Epidermal melanocyte (primary cell): ENCODE results near the gene NBAS.
"Not testable (repeated sequence)": the region's sequence is repeated elsewhere in the genome, so short reads cannot be mapped to it uniquely, and the experiment has no call there.

Experiments
- DNase-seq: peaks from one replicate; pipeline ENCODE4 v3.0.0; 2011; ENCODE audit warnings: low spot score; ENCODE audit not compliant: insufficient read length

The NBAS gene

DNA sequence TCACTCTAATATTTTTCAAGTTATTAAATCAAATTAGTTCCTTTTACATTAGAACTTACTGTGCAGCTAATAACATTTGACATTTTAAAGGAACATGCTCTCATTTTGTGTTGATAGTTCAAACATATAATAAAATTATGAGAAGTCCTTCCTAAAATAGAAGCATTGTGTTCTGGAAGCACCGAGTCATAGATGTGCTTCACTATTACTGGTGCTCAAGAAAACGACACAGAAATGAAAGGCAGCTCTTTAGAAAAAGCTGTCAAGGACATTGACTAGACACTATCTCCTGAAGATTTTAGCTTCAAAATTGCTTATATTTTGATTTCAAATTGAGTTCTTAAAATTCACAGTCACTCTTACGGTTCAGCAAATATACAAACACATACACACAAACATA, 338.3 kb downstream of the NBAS start:
- DNase-seq = no peak

DNA sequence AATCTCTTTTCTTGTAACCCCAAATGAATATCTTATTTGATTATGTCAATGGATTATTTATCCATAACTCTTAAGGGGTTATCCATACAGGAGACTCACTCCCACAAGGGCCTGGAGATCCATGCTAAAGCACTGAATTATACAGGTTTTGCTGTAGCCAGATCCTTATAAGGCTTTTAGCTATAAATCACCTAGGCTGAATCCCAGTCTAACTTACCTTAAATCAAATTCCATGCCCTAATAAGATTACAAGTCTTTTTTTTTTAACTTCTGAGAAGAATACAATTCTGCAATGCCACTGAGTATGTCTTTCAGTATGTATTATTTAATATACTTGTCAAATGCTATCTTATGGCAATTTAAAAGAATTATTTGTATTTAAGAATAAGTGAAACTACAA, 340.5 kb downstream of the NBAS start:
- no peak for DNase-seq

DNA sequence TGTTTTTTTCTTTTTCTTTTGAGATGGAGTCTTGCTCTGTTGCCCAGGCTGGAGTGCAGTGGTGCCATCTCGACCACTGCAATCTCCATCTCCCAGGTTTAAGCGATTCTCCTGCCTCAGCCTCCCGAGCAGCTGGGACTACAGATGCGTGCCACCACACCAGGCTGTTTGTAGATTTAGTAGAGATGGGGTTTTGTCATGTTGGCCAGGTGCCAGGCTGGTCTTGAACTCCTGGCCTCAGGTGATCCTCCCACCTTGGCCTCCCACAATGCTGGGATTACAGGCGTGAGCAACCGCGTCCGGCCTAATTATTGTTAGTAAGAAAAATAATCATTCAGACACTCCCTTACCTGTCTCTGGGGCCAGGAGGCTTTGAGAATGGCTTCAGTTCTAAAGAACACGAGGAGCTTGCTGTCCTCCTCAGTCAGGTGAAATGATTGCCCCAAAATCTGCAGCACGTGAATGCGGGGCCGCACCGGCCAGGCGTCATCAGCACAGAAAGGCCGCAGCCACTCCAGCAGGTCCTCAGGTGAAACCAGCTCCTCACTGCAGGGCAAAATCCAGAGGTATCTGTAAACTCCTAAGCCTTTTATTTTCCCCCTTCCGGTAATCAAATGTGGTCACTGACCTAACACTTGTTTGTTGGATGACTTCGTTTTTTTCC, 342.6 kb downstream of the NBAS start:
- DNase-seq = no peak

DNA sequence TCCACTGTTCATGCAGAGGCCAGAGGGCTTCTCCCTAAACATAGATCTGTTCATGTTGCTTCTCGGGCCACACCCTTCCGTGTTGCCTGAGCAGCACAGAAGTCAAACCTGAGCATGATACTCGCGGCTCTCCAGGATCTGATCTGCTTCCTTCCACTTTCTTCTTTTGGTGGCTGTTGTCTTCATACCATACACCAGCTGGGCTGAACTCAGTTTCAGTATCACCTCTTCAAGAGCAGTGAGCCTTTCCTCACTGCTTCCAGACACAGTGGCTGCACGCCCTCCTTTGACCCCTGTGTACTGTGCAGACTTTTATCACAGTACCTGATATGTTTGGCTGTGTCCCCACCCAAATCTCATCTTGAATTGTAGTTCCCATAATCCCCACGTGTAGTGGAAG, 348.9 kb downstream of the NBAS start:
- no peak for DNase-seq

DNA sequence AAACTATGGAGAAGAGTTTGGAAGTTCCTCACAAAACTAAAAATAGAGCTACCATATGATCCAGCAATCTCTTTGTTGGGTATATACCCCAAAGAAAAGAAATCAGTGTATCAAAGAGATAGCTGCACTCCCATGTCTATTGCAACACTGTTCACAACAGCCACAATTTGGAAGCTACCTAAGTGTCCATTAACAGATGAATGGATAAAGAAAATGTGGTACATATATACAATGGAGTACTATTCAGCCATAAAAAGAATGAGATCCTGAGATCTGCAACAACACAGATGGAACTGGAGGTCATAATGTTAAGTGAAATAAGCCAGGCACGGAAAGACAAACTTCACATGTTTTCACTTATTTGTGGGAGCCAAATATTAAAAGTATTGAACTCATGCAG, 350.6 kb downstream of the NBAS start:
- not testable (repeated sequence) for DNase-seq

DNA sequence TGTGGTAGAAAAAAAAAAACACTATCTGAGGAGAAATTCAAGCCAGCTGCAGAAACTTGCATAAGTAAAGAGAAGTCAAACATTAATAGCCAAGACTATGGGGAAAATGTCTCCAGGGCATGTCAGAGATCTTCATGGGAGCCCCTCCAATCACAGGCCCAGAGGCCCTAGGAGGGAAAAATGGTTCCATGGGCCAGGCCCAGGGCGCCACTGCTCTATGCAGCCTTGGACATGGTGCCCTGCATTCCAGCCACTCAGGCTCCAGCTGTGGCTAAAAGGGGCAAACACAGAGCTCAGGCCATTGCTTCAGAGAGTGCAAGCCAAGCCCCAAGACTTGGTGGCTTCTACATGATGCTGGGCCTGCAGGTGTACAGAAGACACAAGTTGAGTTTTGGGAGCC, 354.7 kb downstream of the NBAS start:
- DNase-seq = no peak

DNA sequence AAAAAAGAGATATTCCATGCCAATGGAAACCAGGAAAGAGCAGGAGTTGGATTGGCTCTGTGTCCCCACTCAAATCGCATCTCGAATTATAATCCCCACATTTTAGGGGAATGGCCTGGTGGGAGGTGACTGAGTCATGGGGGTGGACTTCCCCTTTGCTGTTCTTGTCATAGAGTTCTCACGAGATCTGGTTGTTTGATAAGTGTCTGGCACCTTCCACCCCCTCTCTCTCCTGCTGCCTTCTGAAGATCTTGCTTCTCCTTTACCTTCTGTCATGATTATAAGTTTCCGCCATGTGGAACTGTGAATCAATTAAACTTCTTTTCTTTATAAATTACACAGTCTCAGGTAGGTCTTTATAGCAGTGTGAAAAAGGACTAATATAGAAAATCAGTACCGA, 355.6 kb downstream of the NBAS start:
- no peak for DNase-seq

DNA sequence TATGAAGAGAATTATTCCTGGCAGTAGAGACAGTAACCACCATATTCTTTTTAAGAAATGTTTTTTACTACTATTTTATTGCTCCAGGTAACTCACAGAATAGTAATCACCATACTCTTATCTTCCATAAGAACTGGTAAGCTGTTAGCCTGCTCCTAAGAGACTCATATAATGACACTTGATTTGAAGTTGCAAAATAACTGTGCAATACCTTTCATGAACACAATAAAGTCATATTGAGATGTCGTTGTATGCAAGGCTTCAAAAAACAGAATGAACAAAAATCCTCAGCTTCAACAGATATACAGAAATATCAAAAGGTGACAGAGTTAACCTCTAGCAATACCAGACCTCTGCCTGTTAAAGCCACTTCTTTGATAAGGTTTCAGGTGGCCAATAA, 360.1 kb downstream of the NBAS start:
- DNase-seq = no peak

DNA sequence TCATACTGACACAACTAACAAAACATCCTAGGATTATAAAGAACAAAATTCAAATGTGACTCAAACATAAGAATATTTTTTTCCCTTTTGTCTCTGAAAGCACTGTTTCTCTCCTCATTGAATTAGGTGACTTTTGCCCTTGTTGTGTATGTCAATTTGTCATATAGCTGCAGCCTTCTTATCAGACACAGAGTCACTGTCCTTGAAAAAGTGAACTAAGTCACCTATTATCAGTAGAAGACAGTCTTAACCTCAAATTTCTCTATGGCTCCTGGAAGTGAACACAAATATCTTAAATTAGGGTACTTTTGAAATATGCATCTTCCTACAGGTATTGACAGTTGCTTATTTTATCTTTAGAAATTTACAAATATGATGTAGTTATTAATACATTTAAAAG, 360.6 kb downstream of the NBAS start:
- no peak for DNase-seq

DNA sequence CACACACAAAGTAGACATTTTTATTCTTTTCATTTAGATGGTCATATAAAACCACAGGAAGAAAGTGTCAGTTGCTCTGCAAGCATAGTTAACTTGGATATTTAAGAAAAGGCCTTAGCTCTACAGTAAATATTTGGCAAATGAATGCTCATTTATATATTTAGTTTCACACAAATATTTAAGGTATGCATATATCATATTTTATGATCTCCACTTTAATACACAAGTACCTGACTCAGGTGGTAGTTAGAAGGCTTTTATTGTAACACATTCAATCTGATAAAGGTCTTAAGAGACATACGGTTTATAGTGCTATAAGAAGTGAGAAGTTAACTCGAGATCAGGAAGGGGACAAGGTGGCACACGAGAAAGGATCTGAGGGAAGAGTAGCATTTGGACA, 363.1 kb downstream of the NBAS start:
- no peak for DNase-seq

DNA sequence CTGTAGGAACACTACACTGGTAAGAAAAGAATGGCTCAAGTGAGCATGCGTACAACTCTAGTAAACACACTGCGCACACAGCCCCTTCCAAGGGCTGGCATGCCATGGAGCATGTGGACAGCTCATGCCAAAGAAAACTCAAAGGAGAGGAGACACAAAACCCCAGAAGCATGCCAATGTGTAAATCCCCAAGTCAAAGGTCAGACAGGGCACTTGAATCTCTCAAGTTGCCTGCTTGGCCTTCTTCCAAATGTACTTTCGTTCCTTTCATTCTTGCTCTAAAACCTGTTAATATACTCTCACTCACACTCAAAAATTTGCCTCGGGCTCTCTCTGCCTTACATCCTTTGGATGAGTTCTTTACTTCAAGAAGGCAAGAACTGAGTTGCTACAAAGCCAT, 365.3 kb downstream of the NBAS start:
- no peak for DNase-seq

DNA sequence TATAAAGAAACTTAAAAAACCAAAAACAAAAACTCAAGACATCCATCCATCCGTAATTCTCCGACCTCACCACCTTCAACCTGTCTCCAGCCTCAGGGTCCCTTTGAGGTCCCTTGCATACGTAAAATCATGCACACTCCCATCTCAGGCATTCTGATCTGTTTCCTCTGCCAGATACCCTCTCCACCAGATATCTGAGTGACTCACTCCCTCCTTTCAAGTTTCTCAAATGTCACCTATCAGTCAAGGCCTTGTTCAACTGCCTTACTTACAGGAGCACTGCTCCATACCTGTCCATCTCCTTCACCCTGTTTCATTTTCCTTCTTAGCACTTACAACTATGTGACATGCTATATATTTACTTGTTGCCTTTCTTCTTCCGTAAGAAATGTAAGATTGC, 369.3 kb downstream of the NBAS start:
- DNase-seq = no peak

DNA sequence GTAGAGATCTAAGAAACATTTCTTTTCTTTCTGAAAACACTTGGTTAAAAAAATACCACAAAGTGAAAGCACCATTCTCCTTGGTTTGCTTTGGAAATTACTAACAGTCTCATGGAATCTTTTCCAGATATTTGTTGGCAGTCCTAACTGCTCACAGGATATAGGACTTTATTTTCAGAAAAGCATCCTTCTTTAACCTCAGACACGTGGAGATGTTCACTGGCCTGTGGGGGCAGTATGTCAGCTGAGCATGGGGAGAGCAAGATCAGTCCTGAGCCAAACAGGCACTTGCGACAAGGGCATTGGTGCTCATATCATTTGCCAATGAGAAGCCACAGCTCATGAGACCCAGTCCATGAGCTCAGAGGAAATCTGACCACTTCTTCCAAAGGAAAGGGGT, 371.9 kb downstream of the NBAS start:
- DNase-seq = no peak

DNA sequence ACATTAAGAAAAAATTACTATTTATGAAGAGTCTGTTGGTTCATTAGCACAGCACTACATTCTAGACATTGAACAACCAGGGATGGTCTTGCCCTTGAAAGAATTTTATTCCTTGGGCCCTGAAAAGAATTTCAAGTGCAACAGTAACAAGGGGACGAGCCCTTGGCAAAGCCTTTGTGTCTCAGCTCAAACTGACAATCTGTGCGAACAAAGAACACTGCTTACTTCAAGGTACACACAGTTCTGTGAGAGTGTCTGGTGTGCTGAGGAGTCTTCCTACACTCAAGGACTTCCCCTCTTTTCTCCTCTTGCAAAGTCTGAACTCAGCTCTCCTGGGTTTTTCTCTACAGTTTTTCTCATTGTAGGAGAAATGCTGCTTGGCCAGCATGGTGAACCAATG, 373.4 kb downstream of the NBAS start:
- DNase-seq = no peak

DNA sequence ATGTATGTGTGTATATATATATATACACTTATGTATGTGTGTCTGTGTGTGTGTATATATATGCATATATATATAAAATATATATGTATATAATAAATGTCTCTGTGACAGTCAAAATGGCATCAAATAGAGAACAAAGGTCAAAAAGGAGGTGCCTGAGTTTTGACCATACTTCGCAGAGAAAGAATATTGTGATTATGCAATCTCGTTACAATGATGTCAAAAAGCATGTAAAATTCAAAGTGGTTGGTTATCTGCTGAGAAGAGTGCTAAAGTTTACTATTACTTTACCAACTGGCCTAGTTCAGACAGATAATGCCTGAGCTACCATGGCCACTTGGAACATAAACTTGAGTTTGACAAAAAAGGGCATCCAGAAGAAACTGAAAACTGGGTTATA, 375.0 kb downstream of the NBAS start:
- DNase-seq = no peak

DNA sequence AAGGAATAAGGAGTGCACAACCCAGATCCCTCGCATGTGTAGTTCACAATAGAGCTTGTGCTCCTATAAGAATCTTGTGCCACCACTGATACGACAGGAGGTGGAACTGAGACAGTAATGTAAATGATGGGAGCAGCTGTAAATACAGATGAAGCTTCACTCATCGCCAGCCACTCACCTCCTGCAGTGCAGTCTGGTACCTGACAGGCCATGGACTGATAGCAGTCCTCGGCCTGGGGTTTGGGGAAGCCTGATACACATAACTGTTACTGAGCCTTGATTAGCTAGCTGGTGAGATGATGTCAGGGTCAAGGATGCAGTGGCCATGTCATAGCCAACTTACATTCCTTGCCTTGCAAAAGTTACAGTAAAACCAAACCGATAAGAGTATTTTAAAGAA, 376.6 kb downstream of the NBAS start:
- DNase-seq = no peak

DNA sequence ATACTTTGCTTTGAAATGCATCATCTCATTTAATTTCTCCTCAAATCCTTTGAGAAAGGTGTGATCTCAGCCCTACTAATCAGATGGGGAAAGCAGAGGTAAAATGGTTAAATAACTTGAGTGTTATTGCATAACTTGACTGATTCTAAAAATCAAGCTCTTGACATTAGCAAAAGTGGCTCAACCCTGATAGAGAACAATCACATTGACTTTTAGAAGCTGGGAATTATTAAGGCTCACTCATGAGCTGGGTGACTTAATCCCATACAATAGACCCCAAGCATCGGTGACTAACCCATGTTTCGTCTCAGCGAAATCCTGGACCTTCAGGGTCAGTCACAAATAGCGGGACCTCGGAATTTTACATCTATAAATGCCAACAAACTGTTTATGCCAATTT, 378.9 kb downstream of the NBAS start:
- no peak for DNase-seq

DNA sequence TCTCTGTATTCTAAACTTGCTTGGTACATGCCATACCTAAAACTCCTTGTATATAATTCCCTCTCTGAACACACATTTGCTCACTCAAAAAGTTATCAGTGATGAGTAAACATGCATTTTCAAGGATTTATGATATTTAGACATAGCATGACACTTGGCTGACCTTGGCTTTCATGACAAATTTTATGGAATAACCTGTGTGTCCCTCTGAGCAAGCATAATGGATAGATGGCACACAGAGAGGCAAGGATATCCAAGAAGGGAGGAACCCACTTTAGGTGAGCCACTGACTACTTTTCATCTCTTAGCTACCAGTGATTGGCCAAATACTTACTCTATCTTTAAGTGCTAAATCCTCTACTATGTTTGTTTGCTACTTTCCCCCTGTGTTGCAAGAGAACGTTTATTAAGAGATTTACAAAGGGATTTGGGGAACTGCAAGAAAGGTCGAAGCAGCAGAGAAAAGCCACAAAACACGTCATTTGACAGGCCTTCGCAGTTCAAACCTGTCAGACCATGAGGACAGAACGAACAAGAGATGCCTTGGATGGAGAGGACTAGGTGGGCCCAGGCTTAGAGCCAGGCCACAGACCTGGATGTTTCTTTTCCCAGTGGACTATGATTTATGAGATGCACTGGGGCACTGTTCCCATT, 379.9 kb downstream of the NBAS start:
- no peak for DNase-seq

DNA sequence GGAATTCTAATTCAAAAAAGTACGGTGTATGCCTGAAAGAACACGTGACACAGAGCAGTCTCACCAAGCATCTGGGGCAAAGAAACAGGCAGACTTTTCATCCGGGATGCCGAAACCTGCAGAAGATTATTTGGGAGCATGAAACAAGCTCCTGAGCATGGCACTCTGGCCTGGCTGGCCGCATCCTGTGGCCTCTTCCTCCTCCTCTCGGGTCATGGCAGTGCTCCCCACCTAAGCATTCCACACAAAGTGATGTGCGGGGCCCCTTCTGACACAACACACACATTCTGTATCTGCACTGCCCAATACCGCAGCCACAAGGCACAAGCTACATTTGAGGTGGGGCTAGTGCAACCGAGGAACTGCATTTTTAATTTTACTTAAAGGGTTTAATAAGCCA, 380.8 kb downstream of the NBAS start:
- DNase-seq = no peak

DNA sequence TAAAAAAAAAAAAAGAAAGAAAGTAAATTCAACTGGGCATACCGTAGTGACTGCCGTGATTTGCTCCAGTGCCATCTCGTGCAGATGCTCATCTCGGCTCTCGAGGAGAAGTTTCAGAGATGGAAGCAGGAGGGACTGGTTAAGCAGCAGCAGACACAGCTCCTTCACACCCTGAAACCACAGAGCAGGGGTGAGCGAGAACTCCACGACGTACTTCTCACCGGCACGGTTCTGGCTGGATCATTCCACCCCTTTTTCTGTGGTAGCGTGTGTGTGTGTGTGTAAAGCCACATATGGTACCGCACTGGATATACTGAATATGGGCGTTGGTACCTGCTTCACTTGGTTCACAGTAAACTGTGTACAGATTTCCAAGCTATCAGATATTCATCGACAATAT, 382.2 kb downstream of the NBAS start:
- DNase-seq = no peak

DNA sequence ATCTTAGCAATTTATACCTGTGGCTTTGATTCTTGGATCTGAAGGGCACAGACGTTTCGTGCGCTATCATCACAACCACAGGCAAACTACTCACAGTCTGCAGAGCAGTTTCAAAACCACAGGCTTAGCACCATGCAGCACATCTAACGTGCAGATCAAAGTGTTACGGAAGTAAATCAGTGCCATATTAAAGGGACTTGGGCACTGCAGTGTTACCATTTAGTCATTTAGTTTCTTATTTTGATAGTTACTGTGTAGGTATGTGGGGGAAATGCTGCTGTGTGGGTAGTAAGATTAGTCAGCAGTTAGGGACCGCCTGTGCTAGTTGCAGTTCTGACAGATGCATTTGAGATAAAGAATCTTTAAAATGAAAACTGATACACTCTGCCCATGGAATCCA, 384.0 kb downstream of the NBAS start:
- no peak for DNase-seq

DNA sequence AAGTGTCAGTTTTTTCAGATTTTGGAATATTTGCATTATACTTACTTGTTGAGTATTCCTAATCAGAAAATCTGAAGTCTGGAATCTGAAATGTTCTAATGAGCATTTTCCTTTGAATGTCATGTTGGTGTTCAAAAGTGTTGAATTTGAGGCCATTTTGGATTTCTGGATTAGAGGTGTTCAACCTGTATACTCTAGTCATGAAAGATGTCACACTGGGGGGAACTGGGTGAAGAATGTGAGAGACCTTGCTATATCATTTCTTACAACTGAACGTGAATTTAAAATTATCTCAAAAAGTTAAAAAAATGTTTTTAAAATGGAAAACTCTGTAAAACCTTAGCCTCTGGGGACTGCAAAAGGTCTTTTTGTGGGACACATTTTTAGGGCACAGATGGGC, 384.5 kb downstream of the NBAS start:
- DNase-seq = no peak

DNA sequence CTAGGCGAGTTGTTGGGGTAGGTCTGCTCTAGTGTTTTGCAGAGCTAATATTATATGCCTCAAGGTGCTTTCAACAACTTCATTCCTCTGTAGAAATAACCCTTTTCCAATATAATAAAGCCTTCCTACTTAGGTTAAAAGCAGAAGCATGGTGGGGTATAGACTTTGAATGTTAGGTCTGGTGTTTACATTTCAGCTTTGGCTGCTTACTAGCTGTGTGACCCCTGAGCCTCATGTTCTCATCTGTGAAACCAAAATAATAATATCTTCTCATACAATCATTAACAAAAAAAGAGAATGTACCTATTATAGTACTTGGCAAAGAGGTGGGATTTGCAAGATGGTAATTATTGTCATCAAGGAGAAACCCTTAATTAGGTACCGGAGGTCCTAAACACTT, 386.6 kb downstream of the NBAS start:
- DNase-seq = no peak

DNA sequence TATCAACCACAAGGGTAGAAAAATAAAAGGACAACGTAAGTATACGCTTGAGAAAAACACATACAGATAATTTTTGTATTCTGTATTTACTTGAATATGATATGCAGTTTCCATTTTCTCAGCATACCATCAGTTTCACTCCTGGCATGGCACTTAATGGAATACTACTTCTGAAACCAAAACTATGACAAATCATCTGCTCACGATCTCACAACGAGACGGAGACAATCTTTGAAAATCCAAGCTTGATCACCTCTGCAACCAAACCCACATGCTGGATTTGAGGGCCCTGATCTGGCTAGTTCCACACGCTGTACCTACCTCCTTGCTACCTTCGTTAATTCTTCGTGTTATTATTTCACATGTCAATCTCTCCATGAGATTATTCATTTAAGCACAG, 387.6 kb downstream of the NBAS start:
- no peak for DNase-seq
